ENCODE data around the gene DYNC1I1.

DNA sequence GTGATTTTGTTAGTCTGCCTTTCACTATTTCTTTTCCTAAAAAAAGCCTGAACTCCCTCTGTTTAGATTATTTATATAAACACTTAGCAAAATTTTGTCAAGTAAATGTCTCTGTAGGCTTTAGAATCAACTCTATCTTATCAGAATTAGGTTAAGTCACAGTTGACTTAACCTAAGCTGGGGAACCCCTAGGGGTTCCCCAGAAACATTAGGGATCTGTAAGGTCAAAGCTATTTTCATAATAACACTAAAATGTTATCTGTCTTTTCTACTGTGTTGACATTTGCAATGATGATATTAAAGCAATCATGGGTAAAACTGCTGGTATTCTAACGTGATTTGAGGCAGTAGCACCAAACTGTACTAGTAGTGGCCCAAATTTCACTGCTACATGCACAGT, 24.3 kb downstream of the DYNC1I1 start:
- TF ChIP-seq, protein P1, sequence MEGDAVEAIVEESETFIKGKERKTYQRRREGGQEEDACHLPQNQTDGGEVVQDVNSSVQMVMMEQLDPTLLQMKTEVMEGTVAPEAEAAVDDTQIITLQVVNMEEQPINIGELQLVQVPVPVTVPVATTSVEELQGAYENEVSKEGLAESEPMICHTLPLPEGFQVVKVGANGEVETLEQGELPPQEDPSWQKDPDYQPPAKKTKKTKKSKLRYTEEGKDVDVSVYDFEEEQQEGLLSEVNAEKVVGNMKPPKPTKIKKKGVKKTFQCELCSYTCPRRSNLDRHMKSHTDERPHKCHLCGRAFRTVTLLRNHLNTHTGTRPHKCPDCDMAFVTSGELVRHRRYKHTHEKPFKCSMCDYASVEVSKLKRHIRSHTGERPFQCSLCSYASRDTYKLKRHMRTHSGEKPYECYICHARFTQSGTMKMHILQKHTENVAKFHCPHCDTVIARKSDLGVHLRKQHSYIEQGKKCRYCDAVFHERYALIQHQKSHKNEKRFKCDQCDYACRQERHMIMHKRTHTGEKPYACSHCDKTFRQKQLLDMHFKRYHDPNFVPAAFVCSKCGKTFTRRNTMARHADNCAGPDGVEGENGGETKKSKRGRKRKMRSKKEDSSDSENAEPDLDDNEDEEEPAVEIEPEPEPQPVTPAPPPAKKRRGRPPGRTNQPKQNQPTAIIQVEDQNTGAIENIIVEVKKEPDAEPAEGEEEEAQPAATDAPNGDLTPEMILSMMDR (conservative IDR thresholded peaks at IDR 0.05): no peak
- no peak for TF ChIP-seq ZFX (IDR thresholded peaks at IDR 0.05)
